22Rv1 (cell line): ENCODE data around the gene SULT1C2.

Experiments used
- CTCF ChIP-seq: fragments of 450-650 bp; IDR thresholded peaks from 2 replicates; pipeline ENCODE4 v1.5.1; 2017; ENCODE audit warnings: mild to moderate bottlenecking
- ZFX ChIP-seq: fragments of 450-650 bp; IDR thresholded peaks from 2 replicates; pipeline ENCODE4 v1.6.1; 2017; ENCODE audit warnings: antibody characterized with exemption, borderline replicate concordance

- TF ChIP-seq CTCF (no peak), ZFX (no peak)
Observed at GRCh38 chr2:108268001-108268400, 20.7 kb upstream of the SULT1C2 start.
